ENCODE measurements around the gene GRM4. TPM values are rescaled to one million over a fixed set of nuclear protein-coding genes. Genes with fewer than 3 reads are reported as not detected.

Gene GRM4
- total RNA-seq, 1 experiment from 2014 or later, result 5.6 TPM

DNA sequence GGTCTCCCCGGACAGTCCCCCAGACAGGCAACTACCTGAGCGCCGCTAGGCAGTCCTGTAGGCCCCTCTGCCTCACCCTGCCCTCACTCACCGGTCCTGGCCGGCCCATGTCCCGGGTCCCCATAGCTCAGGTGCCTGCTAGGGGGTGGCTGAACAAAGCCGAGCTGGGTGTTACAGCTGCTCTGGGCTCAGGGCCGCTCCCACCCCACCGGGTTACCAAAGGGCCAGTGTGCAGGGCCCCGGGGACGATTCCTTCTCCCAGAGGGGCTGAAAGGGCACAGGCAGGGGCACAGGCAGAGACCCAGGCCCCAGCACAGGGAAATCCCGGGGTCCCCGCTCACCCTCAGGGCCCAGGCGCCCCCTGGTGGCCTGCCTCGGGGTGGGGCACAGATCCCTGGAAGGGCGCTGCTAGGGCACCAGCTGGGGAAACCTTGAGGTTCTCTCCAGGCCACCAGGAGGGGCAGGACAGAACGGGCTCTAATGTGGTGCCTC is 118.4 kb downstream of the GRM4 start:
- Mint-ChIP-seq H3K27ac (no peak overlapping the region), H3K27me3 (ENCODE audit: low read depth) (peaks cover 21% of the 10 kb centered on the region), H3K9me3 (peaks cover 0 to 3% of the 10 kb centered on the region in 2 experiments; a peak in 1 of 5 replicates), H3K4me3 (no peak overlapping the region), H3K4me1 (peaks cover 10 to 15% of the 10 kb centered on the region in 2 experiments), H3K36me3 (ENCODE audit: insufficient read depth in 1 of 3, low read depth in 3 of 3) (peaks cover 0 to 8% (median 6%) of the 10 kb centered on the region in 3 experiments; a peak in 3 of 7 replicates)
- no CpG with 5 or more reads among the region's 17 CpGs for WGBS (ENCODE audit: extremely low coverage, insufficient read length, low lambda C conversion rate)
- no peak overlapping the region for H3T11ph ChIP-seq (ENCODE audit: low read length)
- no peak overlapping the region for H2AK5ac ChIP-seq (ENCODE audit: insufficient read length, low read length)
- H3K27ac ChIP-seq (ENCODE audit: insufficient read length, low read depth, low read length), result no peak overlapping the region
- H4K91ac ChIP-seq (ENCODE audit: insufficient read length, low read depth, low read length), result no peak overlapping the region
- no peak overlapping the region for H2BK15ac ChIP-seq (ENCODE audit: low read depth, low read length)
- H3K56ac ChIP-seq (ENCODE audit: insufficient read length, low read depth, low read length), result no peak overlapping the region
- no peak overlapping the region for H3K18ac ChIP-seq (ENCODE audit: insufficient read length, low read depth, low read length)
- peak; percentile 82 for DNase-seq
- H4K5ac ChIP-seq (ENCODE audit: insufficient read length, low read depth, low read length), result no peak overlapping the region
- no peaks in the 10 kb centered on the region for H3K79me1 ChIP-seq (ENCODE audit: insufficient read depth, low read depth, low read length, poor library complexity, severe bottlenecking)
- no peak overlapping the region for H3K4ac ChIP-seq (ENCODE audit: low read depth, low read length)
- H3K27me3 ChIP-seq (ENCODE audit: insufficient read depth, low read length), result no peaks in the 10 kb centered on the region
- no peak overlapping the region for H2AFZ ChIP-seq (ENCODE audit: low read length)
- H3K23ac ChIP-seq (ENCODE audit: insufficient read length, low read depth, low read length), result no peak overlapping the region
- H3K23me2 ChIP-seq (ENCODE audit: insufficient read length, low read depth, low read length, poor library complexity, severe bottlenecking), result no peaks in the 10 kb centered on the region
- no peak overlapping the region for H4K8ac ChIP-seq (replicated peaks; ENCODE audit: insufficient read length, low read depth, low read length)
- H3K4me2 ChIP-seq (ENCODE audit: insufficient read depth, insufficient read length, low read length), result no peak overlapping the region
- H3K14ac ChIP-seq (ENCODE audit: insufficient read depth, low read length), result no peak overlapping the region
- no peak overlapping the region for H2BK120ac ChIP-seq (ENCODE audit: low read depth, low read length, poor library complexity, severe bottlenecking)
- H2BK5ac ChIP-seq (ENCODE audit: insufficient read length, low read length), result no peak overlapping the region
- H3K79me2 ChIP-seq (ENCODE audit: insufficient read depth, low read length), result no peaks in the 10 kb centered on the region
- H3K9ac ChIP-seq (ENCODE audit: extremely low read depth, insufficient read length, low read length), result no peak overlapping the region
- no peaks in the 10 kb centered on the region for H3K4me1 ChIP-seq (ENCODE audit: insufficient read depth, low read length)
- TF ChIP-seq, protein P1, sequence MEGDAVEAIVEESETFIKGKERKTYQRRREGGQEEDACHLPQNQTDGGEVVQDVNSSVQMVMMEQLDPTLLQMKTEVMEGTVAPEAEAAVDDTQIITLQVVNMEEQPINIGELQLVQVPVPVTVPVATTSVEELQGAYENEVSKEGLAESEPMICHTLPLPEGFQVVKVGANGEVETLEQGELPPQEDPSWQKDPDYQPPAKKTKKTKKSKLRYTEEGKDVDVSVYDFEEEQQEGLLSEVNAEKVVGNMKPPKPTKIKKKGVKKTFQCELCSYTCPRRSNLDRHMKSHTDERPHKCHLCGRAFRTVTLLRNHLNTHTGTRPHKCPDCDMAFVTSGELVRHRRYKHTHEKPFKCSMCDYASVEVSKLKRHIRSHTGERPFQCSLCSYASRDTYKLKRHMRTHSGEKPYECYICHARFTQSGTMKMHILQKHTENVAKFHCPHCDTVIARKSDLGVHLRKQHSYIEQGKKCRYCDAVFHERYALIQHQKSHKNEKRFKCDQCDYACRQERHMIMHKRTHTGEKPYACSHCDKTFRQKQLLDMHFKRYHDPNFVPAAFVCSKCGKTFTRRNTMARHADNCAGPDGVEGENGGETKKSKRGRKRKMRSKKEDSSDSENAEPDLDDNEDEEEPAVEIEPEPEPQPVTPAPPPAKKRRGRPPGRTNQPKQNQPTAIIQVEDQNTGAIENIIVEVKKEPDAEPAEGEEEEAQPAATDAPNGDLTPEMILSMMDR (conservative IDR thresholded peaks at IDR 0.05), result peak; percentile 96
- no peaks in the 10 kb centered on the region for H4K20me1 ChIP-seq (ENCODE audit: control insufficient read depth, insufficient read depth, insufficient read length)
- no peaks in the 10 kb centered on the region for H3K9me3 ChIP-seq (ENCODE audit: control insufficient read depth, low read depth, low read length)
- no peak overlapping the region for H2BK20ac ChIP-seq (ENCODE audit: low read depth, low read length, poor library complexity, severe bottlenecking)
- no peak overlapping the region for H2BK12ac ChIP-seq (ENCODE audit: insufficient read length, low read depth, low read length)

All from H9 (cell line).